ENCODE measurements around the gene TBXAS1. TPM values are rescaled to one million over a fixed set of nuclear protein-coding genes. Genes with fewer than 3 reads are reported as not detected.

TBXAS1 gene
- total RNA-seq, 1 experiment from 2014 or later: 2.3 TPM

DNA sequence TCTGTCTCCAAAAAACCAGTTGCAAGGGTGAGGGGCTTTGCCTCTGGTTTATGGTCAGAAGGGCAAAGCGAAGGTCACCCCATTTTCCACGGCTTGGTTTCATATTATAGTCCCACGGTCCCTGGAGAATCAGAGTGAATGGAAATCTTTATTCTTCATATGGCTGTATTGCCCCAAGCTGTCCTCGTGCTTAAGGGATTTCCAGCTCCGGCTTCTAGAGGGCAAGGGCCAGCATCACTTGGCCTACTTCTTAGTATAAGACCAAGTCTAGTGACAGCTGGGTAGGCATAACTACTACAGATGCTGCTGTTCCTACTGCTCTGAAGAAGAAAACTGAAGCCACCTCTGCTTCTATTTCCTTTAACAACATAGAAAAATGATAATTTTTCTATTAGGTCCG is 170.5 kb downstream of the TBXAS1 start (continued):
- TF ChIP-seq MYBL2 (CRISPR knock-in tag; IDR thresholded peaks at IDR 0.05): no peak
- no peak for TF ChIP-seq ZNF263 (CRISPR knock-in tag; IDR thresholded peaks at IDR 0.05; ENCODE audit: low read depth)
- TF ChIP-seq MXD4 (CRISPR knock-in tag; IDR thresholded peaks at IDR 0.05; ENCODE audit: borderline replicate concordance): no peak
- TF ChIP-seq, protein P1, sequence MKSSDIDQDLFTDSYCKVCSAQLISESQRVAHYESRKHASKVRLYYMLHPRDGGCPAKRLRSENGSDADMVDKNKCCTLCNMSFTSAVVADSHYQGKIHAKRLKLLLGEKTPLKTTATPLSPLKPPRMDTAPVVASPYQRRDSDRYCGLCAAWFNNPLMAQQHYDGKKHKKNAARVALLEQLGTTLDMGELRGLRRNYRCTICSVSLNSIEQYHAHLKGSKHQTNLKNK (CRISPR knock-in tag; IDR thresholded peaks at IDR 0.05): no peak
- TF ChIP-seq OVOL2 (CRISPR knock-in tag; IDR thresholded peaks at IDR 0.05; ENCODE audit: borderline replicate concordance): no peak
- TF ChIP-seq NR3C1 (CRISPR knock-in tag; conservative IDR thresholded peaks at IDR 0.05; ENCODE audit: low read depth): no peak
- TF ChIP-seq, protein P2, sequence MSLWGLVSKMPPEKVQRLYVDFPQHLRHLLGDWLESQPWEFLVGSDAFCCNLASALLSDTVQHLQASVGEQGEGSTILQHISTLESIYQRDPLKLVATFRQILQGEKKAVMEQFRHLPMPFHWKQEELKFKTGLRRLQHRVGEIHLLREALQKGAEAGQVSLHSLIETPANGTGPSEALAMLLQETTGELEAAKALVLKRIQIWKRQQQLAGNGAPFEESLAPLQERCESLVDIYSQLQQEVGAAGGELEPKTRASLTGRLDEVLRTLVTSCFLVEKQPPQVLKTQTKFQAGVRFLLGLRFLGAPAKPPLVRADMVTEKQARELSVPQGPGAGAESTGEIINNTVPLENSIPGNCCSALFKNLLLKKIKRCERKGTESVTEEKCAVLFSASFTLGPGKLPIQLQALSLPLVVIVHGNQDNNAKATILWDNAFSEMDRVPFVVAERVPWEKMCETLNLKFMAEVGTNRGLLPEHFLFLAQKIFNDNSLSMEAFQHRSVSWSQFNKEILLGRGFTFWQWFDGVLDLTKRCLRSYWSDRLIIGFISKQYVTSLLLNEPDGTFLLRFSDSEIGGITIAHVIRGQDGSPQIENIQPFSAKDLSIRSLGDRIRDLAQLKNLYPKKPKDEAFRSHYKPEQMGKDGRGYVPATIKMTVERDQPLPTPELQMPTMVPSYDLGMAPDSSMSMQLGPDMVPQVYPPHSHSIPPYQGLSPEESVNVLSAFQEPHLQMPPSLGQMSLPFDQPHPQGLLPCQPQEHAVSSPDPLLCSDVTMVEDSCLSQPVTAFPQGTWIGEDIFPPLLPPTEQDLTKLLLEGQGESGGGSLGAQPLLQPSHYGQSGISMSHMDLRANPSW (CRISPR knock-in tag; conservative IDR thresholded peaks at IDR 0.05; ENCODE audit: low read depth): no peak
- no peak for TF ChIP-seq ZNF121 (CRISPR knock-in tag; IDR thresholded peaks at IDR 0.05)
- no peak for TF ChIP-seq SMAD3 (CRISPR knock-in tag; IDR thresholded peaks at IDR 0.05; ENCODE audit: borderline replicate concordance)
- TF ChIP-seq FOXJ3 (CRISPR knock-in tag; IDR thresholded peaks at IDR 0.05; ENCODE audit: borderline replicate concordance): no peak
- TF ChIP-seq ZNF425 (CRISPR knock-in tag; conservative IDR thresholded peaks at IDR 0.05): no peak

GRCh38 chr7:140000666-140001268 is 171.7 kb downstream of the TBXAS1 start:
- H3K4me3 Mint-ChIP-seq: no peak overlapping the region
- ATAC-seq (no peak), DNase-seq (ENCODE audit: low spot score) (no peak)
- POLR2A ChIA-PET: no interaction called here
- CTCF ChIA-PET: interaction anchor here (1.0 to 6.7 kb wide), 3 partner anchors 355 to 501 kb away, joined by 3 to 72 read pairs (median 8); no protein-coding TSS in a partner anchor
- no peaks in the 10 kb centered on the region for H3K36me3 Mint-ChIP-seq
- no peaks in the 10 kb centered on the region; the same call in 1 of the 2 replicates for H3K27me3 Mint-ChIP-seq (ENCODE audit: low read depth)
- peaks cover 11% of the 10 kb centered on the region for H3K4me1 Mint-ChIP-seq
- no peak for TF ChIP-seq TCF7 (CRISPR knock-in tag; IDR thresholded peaks at IDR 0.05; ENCODE audit: low read depth)
- H3K27ac Mint-ChIP-seq: no peak overlapping the region
- no peaks in the 10 kb centered on the region for H3K9me3 Mint-ChIP-seq

GRCh38 chr7:140003913-140004382 is 174.9 kb downstream of the TBXAS1 start:
- H3K9me3 Mint-ChIP-seq: no peaks in the 10 kb centered on the region
- H3K4me3 Mint-ChIP-seq: no peak overlapping the region
- TF ChIP-seq CTCF (IDR thresholded peaks at IDR 0.05): peak; percentile 46; the same call in 1 of the 2 replicates
- no peak for TF ChIP-seq CREM (CRISPR knock-in tag; IDR thresholded peaks at IDR 0.05)
- H3K27me3 Mint-ChIP-seq (ENCODE audit: low read depth): no peaks in the 10 kb centered on the region
- ChIA-PET CTCF (interaction anchor here (0.6 to 6.7 kb wide), 7 partner anchors 13 to 504 kb away, joined by 3 to 72 read pairs (median 3); no protein-coding TSS in a partner anchor), POLR2A (no interaction called here)
- H3K27ac Mint-ChIP-seq: peak overlapping the region; percentile 91
- H3K4me1 Mint-ChIP-seq: peaks cover 16% of the 10 kb centered on the region
- no peaks in the 10 kb centered on the region for H3K36me3 Mint-ChIP-seq
- ATAC-seq: peak; percentile 46
- peak; percentile 49 for DNase-seq (ENCODE audit: low spot score)

Measured in WTC11 (cell line).